HEK293 (cell line): ENCODE data around the gene IRAK2.

Experiments used
- CTCF ChIA-PET: fragments of 350-600 bp; formaldehyde crosslinking; extraction: SDS; loops from one replicate; lab custom pipeline; 2021; ENCODE audit warnings: antibody characterized with exemption; lab: Yijun Ruan, JAX
- POLR2A ChIA-PET: fragments of 300-600 bp; formaldehyde crosslinking; extraction: SDS; loops from one replicate; lab custom pipeline; 2020; ENCODE audit warnings: antibody characterized with exemption, inconsistent platforms; lab: Yijun Ruan, JAX
- H3K27ac ChIP-seq: fragments of 200-500 bp; sonication (Bioruptor generic); 2 replicates; pipeline ENCODE4 v1.5.1; 2014; ENCODE audit warnings: low read depth, low read length, control low read depth, inconsistent platforms; ENCODE audit errors: extremely low read depth
- H3K36me3 ChIP-seq, 2 experiments: fragments of 200-500 bp in 1 of 2; sonication (Bioruptor generic) in 1 of 2; 1 replicate in 1 of 2; 2 replicates in 1 of 2; pipeline ENCODE4 v1.5.1; 2014 to 2017; ENCODE audit warnings: inconsistent platforms in 2 of 2, low read length in 2 of 2; ENCODE audit not compliant: control insufficient read depth in 2 of 2, insufficient read depth in 1 of 2
- H3K4me1 ChIP-seq: fragments of 200-500 bp; sonication (Bioruptor generic); 2 replicates; pipeline ENCODE4 v1.5.1; 2014; ENCODE audit warnings: mild to moderate bottlenecking, low read length, inconsistent platforms; ENCODE audit not compliant: control insufficient read depth, insufficient read depth
- H3K4me3 ChIP-seq: 2 replicates; pipeline ENCODE4 v1.5.1; 2011; ENCODE audit warnings: low read depth, mild to moderate bottlenecking, control low read depth, low read length, moderate library complexity
- H3K9me3 ChIP-seq: fragments of 200-500 bp; sonication (Bioruptor generic); 2 replicates; pipeline ENCODE4 v1.5.1; 2014; ENCODE audit warnings: low read depth, low read length, inconsistent platforms; ENCODE audit not compliant: control insufficient read depth, insufficient read depth
- FEZF1 ChIP-seq: fragments of 450-650 bp; formaldehyde crosslinking; IDR thresholded peaks from 2 replicates; pipeline ENCODE4 v1.5.1; 2016; ENCODE audit warnings: missing biosample characterization, missing genetic modification characterization
- PATZ1 ChIP-seq: fragments of 450-650 bp; formaldehyde crosslinking; IDR thresholded peaks from 2 replicates; pipeline ENCODE4 v1.5.1; 2016; ENCODE audit warnings: missing biosample characterization, missing genetic modification characterization
- ZBTB17 ChIP-seq: fragments of 450-650 bp; formaldehyde crosslinking; IDR thresholded peaks from 2 replicates; pipeline ENCODE4 v1.5.1; 2016; ENCODE audit warnings: missing biosample characterization, missing genetic modification characterization
- ZBTB6 ChIP-seq: fragments of 450-650 bp; formaldehyde crosslinking; IDR thresholded peaks from 2 replicates; pipeline ENCODE4 v1.5.1; 2017; ENCODE audit warnings: missing biosample characterization, missing genetic modification characterization
- ZBTB8A ChIP-seq: fragments of 450-650 bp; formaldehyde crosslinking; IDR thresholded peaks from 2 replicates; pipeline ENCODE4 v1.5.1; 2016; ENCODE audit warnings: missing biosample characterization, missing genetic modification characterization
- ZFP41 ChIP-seq: fragments of 450-650 bp; formaldehyde crosslinking; IDR thresholded peaks from 2 replicates; pipeline ENCODE4 v1.5.1; 2016; ENCODE audit warnings: missing biosample characterization, missing genetic modification characterization, borderline replicate concordance
- ZNF10 ChIP-seq: fragments of 450-650 bp; formaldehyde crosslinking; IDR thresholded peaks from 2 replicates; pipeline ENCODE4 v1.5.1; 2017; ENCODE audit warnings: missing biosample characterization, missing genetic modification characterization
- ZNF366 ChIP-seq: fragments of 450-650 bp; formaldehyde crosslinking; conservative IDR thresholded peaks from 2 replicates; pipeline ENCODE4 v1.5.1; 2016; ENCODE audit warnings: missing biosample characterization, missing genetic modification characterization
- ZNF658 ChIP-seq: fragments of 450-650 bp; formaldehyde crosslinking; IDR thresholded peaks from 2 replicates; pipeline ENCODE4; 2016; ENCODE audit warnings: missing biosample characterization, missing genetic modification characterization
- ZNF677 ChIP-seq: fragments of 450-650 bp; IDR thresholded peaks from 2 replicates; pipeline ENCODE4 v1.5.0; 2018; ENCODE audit warnings: missing biosample characterization, mild to moderate bottlenecking, missing genetic modification characterization, moderate library complexity
- ZNF76 ChIP-seq: fragments of 450-650 bp; formaldehyde crosslinking; IDR thresholded peaks from 2 replicates; pipeline ENCODE4; 2016; ENCODE audit warnings: low read depth, missing biosample characterization, missing genetic modification characterization, borderline replicate concordance
- ZNF785 ChIP-seq: fragments of 450-650 bp; formaldehyde crosslinking; IDR thresholded peaks from 2 replicates; pipeline ENCODE4 v1.5.1; 2016; ENCODE audit warnings: missing biosample characterization, missing genetic modification characterization
- TF ChIP-seq, protein P1 (sequence below): fragments of 450-650 bp; formaldehyde crosslinking; IDR thresholded peaks from 2 replicates; pipeline ENCODE4 v1.5.1; 2016; ENCODE audit warnings: missing biosample characterization, missing genetic modification characterization
- TF ChIP-seq, protein P2 (sequence below): fragments of 450-650 bp; formaldehyde crosslinking; conservative IDR thresholded peaks from 2 replicates; pipeline ENCODE4 v1.5.1; 2016; ENCODE audit warnings: low read depth, missing biosample characterization, missing genetic modification characterization
- TF ChIP-seq, protein P3 (sequence below): fragments of 450-650 bp; formaldehyde crosslinking; IDR thresholded peaks from 2 replicates; pipeline ENCODE4 v1.5.1; 2016; ENCODE audit warnings: missing biosample characterization, missing genetic modification characterization
- TF ChIP-seq, protein P4 (sequence below): fragments of 450-650 bp; IDR thresholded peaks from 2 replicates; pipeline ENCODE4 v1.5.1; 2018; ENCODE audit warnings: missing biosample characterization, mild to moderate bottlenecking, missing genetic modification characterization

Gene IRAK2

GRCh38 chr3:10154335-10155122, 10.2 kb upstream of the IRAK2 start (continued):
- TF ChIP-seq PATZ1 (tag by site-specific recombination): 0 out of 2 replicates have a peak, but pooled peaks have one; percentile 23
- TF ChIP-seq, protein P1, sequence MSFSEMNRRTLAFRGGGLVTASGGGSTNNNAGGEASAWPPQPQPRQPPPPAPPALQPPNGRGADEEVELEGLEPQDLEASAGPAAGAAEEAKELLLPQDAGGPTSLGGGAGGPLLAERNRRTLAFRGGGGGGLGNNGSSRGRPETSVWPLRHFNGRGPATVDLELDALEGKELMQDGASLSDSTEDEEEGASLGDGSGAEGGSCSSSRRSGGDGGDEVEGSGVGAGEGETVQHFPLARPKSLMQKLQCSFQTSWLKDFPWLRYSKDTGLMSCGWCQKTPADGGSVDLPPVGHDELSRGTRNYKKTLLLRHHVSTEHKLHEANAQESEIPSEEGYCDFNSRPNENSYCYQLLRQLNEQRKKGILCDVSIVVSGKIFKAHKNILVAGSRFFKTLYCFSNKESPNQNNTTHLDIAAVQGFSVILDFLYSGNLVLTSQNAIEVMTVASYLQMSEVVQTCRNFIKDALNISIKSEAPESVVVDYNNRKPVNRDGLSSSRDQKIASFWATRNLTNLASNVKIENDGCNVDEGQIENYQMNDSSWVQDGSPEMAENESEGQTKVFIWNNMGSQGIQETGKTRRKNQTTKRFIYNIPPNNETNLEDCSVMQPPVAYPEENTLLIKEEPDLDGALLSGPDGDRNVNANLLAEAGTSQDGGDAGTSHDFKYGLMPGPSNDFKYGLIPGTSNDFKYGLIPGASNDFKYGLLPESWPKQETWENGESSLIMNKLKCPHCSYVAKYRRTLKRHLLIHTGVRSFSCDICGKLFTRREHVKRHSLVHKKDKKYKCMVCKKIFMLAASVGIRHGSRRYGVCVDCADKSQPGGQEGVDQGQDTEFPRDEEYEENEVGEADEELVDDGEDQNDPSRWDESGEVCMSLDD (tag by site-specific recombination): no peak
- no peak for TF ChIP-seq ZBTB6 (tag by site-specific recombination)

DNA sequence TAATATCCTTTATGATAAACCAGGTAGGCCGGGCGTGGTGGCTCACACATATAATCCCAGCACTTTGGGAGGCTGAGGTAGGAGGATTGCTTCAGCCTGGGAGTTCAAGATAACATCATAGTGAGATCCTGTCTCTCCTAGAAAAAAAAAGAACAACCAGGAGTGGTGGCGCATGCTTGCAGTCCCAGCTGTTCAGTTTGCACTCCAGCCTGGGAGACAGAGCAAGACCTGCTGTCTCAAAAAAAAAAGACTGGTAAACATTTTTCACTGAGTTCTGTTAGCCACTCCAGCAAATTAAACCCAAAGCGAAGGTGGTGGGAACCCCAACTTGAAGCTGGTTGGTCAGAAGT, 9.6 kb upstream of the IRAK2 start:
- ChIA-PET CTCF (no interaction called here), POLR2A (no interaction called here)
- no peaks in the 10 kb centered on the region for H3K9me3 ChIP-seq
- no peak overlapping the region for H3K4me3 ChIP-seq
- no peak overlapping the region for H3K27ac ChIP-seq
- H3K4me1 ChIP-seq: no peaks in the 10 kb centered on the region
- H3K36me3 ChIP-seq: peaks cover 39 to 44% of the 10 kb centered on the region in 2 experiments
- TF ChIP-seq ZNF677 (tag by site-specific recombination): no peak
- TF ChIP-seq FEZF1 (tag by site-specific recombination): peak; percentile 93
- TF ChIP-seq, protein P2, sequence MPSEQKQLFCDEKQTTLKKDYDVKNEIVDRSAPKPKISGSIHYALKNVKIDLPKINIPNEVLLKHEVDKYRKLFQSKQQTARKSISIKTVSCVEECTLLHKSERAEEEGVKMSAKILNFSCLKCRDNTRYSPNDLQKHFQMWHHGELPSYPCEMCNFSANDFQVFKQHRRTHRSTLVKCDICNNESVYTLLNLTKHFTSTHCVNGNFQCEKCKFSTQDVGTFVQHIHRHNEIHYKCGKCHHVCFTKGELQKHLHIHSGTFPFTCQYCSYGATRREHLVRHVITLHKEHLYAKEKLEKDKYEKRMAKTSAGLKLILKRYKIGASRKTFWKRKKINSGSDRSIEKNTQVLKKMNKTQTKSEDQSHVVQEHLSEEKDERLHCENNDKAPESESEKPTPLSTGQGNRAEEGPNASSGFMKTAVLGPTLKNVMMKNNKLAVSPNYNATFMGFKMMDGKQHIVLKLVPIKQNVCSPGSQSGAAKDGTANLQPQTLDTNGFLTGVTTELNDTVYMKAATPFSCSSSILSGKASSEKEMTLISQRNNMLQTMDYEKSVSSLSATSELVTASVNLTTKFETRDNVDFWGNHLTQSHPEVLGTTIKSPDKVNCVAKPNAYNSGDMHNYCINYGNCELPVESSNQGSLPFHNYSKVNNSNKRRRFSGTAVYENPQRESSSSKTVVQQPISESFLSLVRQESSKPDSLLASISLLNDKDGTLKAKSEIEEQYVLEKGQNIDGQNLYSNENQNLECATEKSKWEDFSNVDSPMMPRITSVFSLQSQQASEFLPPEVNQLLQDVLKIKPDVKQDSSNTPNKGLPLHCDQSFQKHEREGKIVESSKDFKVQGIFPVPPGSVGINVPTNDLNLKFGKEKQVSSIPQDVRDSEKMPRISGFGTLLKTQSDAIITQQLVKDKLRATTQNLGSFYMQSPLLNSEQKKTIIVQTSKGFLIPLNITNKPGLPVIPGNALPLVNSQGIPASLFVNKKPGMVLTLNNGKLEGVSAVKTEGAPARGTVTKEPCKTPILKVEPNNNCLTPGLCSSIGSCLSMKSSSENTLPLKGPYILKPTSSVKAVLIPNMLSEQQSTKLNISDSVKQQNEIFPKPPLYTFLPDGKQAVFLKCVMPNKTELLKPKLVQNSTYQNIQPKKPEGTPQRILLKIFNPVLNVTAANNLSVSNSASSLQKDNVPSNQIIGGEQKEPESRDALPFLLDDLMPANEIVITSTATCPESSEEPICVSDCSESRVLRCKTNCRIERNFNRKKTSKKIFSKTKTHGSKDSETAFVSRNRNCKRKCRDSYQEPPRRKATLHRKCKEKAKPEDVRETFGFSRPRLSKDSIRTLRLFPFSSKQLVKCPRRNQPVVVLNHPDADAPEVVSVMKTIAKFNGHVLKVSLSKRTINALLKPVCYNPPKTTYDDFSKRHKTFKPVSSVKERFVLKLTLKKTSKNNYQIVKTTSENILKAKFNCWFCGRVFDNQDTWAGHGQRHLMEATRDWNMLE (tag by site-specific recombination): no peak
- TF ChIP-seq ZNF366: no peak
- no peak for TF ChIP-seq ZNF10 (tag by site-specific recombination)
- TF ChIP-seq ZNF658 (tag by site-specific recombination): no peak
- TF ChIP-seq, protein P3, sequence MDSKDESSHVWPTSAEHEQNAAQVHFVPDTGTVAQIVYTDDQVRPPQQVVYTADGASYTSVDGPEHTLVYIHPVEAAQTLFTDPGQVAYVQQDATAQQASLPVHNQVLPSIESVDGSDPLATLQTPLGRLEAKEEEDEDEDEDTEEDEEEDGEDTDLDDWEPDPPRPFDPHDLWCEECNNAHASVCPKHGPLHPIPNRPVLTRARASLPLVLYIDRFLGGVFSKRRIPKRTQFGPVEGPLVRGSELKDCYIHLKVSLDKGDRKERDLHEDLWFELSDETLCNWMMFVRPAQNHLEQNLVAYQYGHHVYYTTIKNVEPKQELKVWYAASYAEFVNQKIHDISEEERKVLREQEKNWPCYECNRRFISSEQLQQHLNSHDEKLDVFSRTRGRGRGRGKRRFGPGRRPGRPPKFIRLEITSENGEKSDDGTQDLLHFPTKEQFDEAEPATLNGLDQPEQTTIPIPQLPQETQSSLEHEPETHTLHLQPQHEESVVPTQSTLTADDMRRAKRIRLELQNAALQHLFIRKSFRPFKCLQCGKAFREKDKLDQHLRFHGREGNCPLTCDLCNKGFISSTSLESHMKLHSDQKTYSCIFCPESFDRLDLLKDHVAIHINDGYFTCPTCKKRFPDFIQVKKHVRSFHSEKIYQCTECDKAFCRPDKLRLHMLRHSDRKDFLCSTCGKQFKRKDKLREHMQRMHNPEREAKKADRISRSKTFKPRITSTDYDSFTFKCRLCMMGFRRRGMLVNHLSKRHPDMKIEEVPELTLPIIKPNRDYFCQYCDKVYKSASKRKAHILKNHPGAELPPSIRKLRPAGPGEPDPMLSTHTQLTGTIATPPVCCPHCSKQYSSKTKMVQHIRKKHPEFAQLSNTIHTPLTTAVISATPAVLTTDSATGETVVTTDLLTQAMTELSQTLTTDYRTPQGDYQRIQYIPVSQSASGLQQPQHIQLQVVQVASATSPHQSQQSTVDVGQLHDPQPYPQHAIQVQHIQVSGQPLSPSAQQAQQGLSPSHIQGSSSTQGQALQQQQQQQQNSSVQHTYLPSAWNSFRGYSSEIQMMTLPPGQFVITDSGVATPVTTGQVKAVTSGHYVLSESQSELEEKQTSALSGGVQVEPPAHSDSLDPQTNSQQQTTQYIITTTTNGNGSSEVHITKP (tag by site-specific recombination): no peak
- TF ChIP-seq ZNF76 (tag by site-specific recombination): no peak
- TF ChIP-seq ZFP41 (tag by site-specific recombination): no peak
- TF ChIP-seq ZBTB8A (tag by site-specific recombination): no peak
- TF ChIP-seq, protein P4, sequence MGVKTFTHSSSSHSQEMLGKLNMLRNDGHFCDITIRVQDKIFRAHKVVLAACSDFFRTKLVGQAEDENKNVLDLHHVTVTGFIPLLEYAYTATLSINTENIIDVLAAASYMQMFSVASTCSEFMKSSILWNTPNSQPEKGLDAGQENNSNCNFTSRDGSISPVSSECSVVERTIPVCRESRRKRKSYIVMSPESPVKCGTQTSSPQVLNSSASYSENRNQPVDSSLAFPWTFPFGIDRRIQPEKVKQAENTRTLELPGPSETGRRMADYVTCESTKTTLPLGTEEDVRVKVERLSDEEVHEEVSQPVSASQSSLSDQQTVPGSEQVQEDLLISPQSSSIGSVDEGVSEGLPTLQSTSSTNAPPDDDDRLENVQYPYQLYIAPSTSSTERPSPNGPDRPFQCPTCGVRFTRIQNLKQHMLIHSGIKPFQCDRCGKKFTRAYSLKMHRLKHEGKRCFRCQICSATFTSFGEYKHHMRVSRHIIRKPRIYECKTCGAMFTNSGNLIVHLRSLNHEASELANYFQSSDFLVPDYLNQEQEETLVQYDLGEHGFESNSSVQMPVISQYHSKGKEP (tag by site-specific recombination): peak; percentile 85
- TF ChIP-seq ZBTB17 (tag by site-specific recombination): peak; percentile 6
- TF ChIP-seq ZNF785 (tag by site-specific recombination): no peak
